BE2C (cell line): ENCODE results near the gene MARCHF3.
"Not testable (repeated sequence)": the region's sequence is repeated elsewhere in the genome, so short reads cannot be mapped to it uniquely, and the experiment has no call there.

Experiments used
- DNase-seq: peaks from one replicate; pipeline ENCODE4 v3.0.0-alpha.2; 2020
- H3K27me3 ChIP-seq: fragments of 250-450 bp; sonication (Bioruptor Pico); 2 replicates; pipeline ENCODE4 v1.5.1; 2020; ENCODE audit warnings: mild to moderate bottlenecking
- H3K36me3 ChIP-seq: fragments of 250-450 bp; sonication (Bioruptor Pico); 2 replicates; pipeline ENCODE4 v1.5.1; 2020; ENCODE audit warnings: mild to moderate bottlenecking
- H3K4me1 ChIP-seq: fragments of 250-450 bp; sonication (Bioruptor Pico); 2 replicates; pipeline ENCODE4 v1.5.1; 2020
- H3K4me3 ChIP-seq: 2 replicates; pipeline ENCODE4 v1.5.1; 2011; ENCODE audit warnings: low read depth, low read length
- H3K9me3 ChIP-seq: fragments of 250-450 bp; sonication (Bioruptor Pico); 2 replicates; pipeline ENCODE4 v1.5.1; 2020
- CTCF ChIP-seq: IDR thresholded peaks from 2 replicates; pipeline ENCODE4 v1.5.1; 2012; ENCODE audit warnings: mild to moderate bottlenecking, low read depth, low read length

The MARCHF3 gene

GRCh38 chr5:126896170-126896702 is 134.1 kb downstream of the MARCHF3 start:
- H3K27me3 ChIP-seq, result no peaks in the 10 kb centered on the region
- no peaks in the 10 kb centered on the region for H3K4me1 ChIP-seq
- no peak overlapping the region for H3K4me3 ChIP-seq
- TF ChIP-seq CTCF, result no peak
- H3K36me3 ChIP-seq, result no peaks in the 10 kb centered on the region
- DNase-seq, result no peak
- H3K9me3 ChIP-seq, result no peaks in the 10 kb centered on the region

GRCh38 chr5:126895712-126896111 is 134.6 kb downstream of the MARCHF3 start:
- H3K27me3 ChIP-seq, H3K36me3 ChIP-seq, DNase-seq, H3K4me3 ChIP-seq, H3K4me1 ChIP-seq, H3K9me3 ChIP-seq: not testable (repeated sequence)

GRCh38 chr5:126890414-126890813 is 139.9 kb downstream of the MARCHF3 start:
- DNase-seq, result not testable (repeated sequence)

GRCh38 chr5:126888175-126888574 is 142.2 kb downstream of the MARCHF3 start:
- DNase-seq, result no peak
- Histone ChIP-seq H3K27me3 (no peaks in the 10 kb centered on the region), H3K4me3 (no peak overlapping the region), H3K9me3 (no peaks in the 10 kb centered on the region), H3K36me3 (no peaks in the 10 kb centered on the region), H3K4me1 (peaks cover 19% of the 10 kb centered on the region)
- no peak for TF ChIP-seq CTCF

More at GRCh38 chr5:126890414-126890813, 139.9 kb downstream of the MARCHF3 start:
- not testable (repeated sequence) for H3K4me1 ChIP-seq, H3K27me3 ChIP-seq, H3K36me3 ChIP-seq, H3K4me3 ChIP-seq, H3K9me3 ChIP-seq

GRCh38 chr5:126884269-126884819 is 146.0 kb downstream of the MARCHF3 start:
- TF ChIP-seq CTCF, result no peak
- H3K4me1 ChIP-seq, result peaks cover 23% of the 10 kb centered on the region
- no peaks in the 10 kb centered on the region for H3K36me3 ChIP-seq
- H3K4me3 ChIP-seq, result no peak overlapping the region
- DNase-seq, result peak; percentile 36
- no peaks in the 10 kb centered on the region for H3K27me3 ChIP-seq
- H3K9me3 ChIP-seq, result no peaks in the 10 kb centered on the region

GRCh38 chr5:126883564-126884245 is 146.7 kb downstream of the MARCHF3 start:
- no peaks in the 10 kb centered on the region for H3K36me3 ChIP-seq
- no peak overlapping the region for H3K4me3 ChIP-seq
- peaks cover 23% of the 10 kb centered on the region for H3K4me1 ChIP-seq
- TF ChIP-seq CTCF, result no peak
- no peaks in the 10 kb centered on the region for H3K9me3 ChIP-seq
- H3K27me3 ChIP-seq, result no peaks in the 10 kb centered on the region
- no peak for DNase-seq

GRCh38 chr5:126881821-126882600 is 148.3 kb downstream of the MARCHF3 start:
- peaks cover 23% of the 10 kb centered on the region for H3K4me1 ChIP-seq
- no peaks in the 10 kb centered on the region for H3K9me3 ChIP-seq
- no peak overlapping the region for H3K4me3 ChIP-seq
- DNase-seq, result no peak
- TF ChIP-seq CTCF, result no peak
- H3K27me3 ChIP-seq, result no peaks in the 10 kb centered on the region
- no peaks in the 10 kb centered on the region for H3K36me3 ChIP-seq
